Measurements from ENCODE around the gene MLKL. TPM values are rescaled to one million over a fixed set of nuclear protein-coding genes. Genes with fewer than 3 reads are reported as not detected.

The MLKL gene
- 10 to 100 TPM; 30.3 TPM for total RNA-seq

DNA sequence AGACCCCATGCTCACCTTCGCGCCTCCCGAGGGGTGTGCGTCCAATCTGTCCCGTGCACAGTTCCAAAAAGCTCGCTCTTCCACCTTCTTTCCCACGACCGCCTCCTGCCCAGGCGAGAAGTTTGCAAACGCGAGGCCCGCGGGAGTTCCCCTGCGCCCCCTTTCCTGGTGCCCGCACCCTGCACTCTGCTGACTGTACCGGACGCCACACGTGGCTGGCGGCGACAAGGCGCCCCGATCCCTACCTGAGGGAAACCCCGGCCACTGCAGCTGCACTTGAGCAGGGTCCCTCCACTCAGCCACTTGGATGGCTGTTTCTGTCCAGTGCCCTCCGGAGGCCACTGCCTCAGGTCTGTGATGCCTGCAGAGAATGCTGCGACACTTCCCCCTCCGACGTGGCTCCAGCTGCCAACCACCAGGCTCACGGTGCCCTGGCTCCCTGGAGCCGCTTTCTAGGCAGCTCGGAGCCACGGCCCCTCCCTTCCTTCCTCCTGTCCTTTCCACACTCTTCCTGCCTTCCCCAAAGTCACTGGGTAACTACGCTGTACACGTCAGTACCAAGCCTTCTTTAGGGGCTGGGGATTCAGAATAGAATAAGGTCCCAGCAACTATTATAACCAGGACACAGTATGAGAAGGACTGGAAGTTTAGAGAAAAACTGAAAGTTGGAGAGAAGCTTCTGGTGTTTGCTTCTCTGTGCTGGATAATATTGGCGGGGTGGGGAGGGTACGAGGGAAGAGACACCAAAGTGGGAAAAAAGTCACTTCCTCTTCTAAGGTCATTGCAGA, at the start of gene MLKL:
MLKL (minus strand) TSS at position 425 of the 788 bp plus-strand sequence. CDS start 5,105 bp downstream, outside the sequence.
- H3K27ac Mint-ChIP-seq = peak within 1 kb of the TSS; percentile 100
- POLR2A ChIA-PET = interaction anchor here (0.6 to 2.2 kb wide), 5 partner anchors 9 to 54 kb away, joined by 3 to 19 read pairs (median 7); partner anchors contain the start of gene RFWD3
- no peaks in the 10 kb centered on the region for H3K9me3 Mint-ChIP-seq (ENCODE audit: low read depth)
- H3K4me3 Mint-ChIP-seq = peak within 1 kb of the TSS; percentile 96
- ATAC-seq = peak; percentile 68
- CTCF ChIA-PET = interaction anchor here (0.6 to 5.3 kb wide), 12 partner anchors 9 to 202 kb away, joined by 3 to 27 read pairs (median 5); partner anchors contain the start of genes FA2H and RFWD3
- peaks cover 24% of the 10 kb centered on the region for H3K36me3 Mint-ChIP-seq (ENCODE audit: low read depth)
- peaks cover 55% of the 10 kb centered on the region for H3K4me1 Mint-ChIP-seq
- no peaks in the 10 kb centered on the region for H3K27me3 Mint-ChIP-seq
- DNase-seq = peak; percentile 80
- intact Hi-C loops (cut with DNase I, micrococcal nuclease) = loop anchor here (1.0 to 10.0 kb wide), 9 partner anchors 34 to 448 kb away; partner anchors contain the start of genes RFWD3 (in 2 of the 2), FA2H (in 1 of the 2), LDHD (in 1 of the 2) and PSMD7 (in 1 of the 2)

GRCh38 chr16:74749291-74750055, 48.8 kb upstream of the MLKL start:
- DNase-seq = no peak
- Mint-ChIP-seq H3K9me3 (ENCODE audit: low read depth) (no peaks in the 10 kb centered on the region), H3K27ac (no peak overlapping the region), H3K4me3 (no peak overlapping the region), H3K4me1 (no peaks in the 10 kb centered on the region), H3K27me3 (no peaks in the 10 kb centered on the region), H3K36me3 (ENCODE audit: low read depth) (no peaks in the 10 kb centered on the region)
- no peak for ATAC-seq
- ChIA-PET CTCF (no interaction called here), POLR2A (no interaction called here)
- intact Hi-C loops (cut with DNase I, micrococcal nuclease) = no loop called here

DNA sequence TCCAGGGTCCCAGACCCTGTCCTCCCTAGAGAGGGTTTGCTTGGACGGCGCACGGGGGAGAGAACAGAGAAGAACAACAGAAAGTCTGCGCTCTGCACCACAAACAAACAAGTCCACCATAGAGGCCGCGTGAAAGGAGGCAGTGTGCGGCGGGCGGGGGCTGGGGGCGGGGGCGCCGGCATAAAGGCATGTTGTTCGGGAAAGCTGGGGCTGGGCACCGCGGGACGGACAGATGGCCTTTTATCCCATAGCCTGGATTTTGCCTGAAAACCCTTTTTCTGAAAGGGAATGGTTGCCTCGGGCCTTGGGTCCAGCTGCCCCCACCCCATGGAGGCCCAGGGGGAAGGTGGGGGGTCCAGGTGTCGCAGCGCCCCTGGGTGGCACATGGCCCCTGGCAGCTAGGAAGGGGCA, 48.0 kb upstream of the MLKL start:
- H3K27me3 Mint-ChIP-seq = no peaks in the 10 kb centered on the region
- no peak overlapping the region for H3K27ac Mint-ChIP-seq
- no peak for DNase-seq
- no peaks in the 10 kb centered on the region for H3K4me1 Mint-ChIP-seq
- intact Hi-C loops (cut with DNase I, micrococcal nuclease) = no loop called here
- no peaks in the 10 kb centered on the region for H3K36me3 Mint-ChIP-seq (ENCODE audit: low read depth)
- POLR2A ChIA-PET = no interaction called here
- H3K4me3 Mint-ChIP-seq = no peak overlapping the region
- no peaks in the 10 kb centered on the region for H3K9me3 Mint-ChIP-seq (ENCODE audit: low read depth)
- CTCF ChIA-PET = no interaction called here
- ATAC-seq = no peak

DNA sequence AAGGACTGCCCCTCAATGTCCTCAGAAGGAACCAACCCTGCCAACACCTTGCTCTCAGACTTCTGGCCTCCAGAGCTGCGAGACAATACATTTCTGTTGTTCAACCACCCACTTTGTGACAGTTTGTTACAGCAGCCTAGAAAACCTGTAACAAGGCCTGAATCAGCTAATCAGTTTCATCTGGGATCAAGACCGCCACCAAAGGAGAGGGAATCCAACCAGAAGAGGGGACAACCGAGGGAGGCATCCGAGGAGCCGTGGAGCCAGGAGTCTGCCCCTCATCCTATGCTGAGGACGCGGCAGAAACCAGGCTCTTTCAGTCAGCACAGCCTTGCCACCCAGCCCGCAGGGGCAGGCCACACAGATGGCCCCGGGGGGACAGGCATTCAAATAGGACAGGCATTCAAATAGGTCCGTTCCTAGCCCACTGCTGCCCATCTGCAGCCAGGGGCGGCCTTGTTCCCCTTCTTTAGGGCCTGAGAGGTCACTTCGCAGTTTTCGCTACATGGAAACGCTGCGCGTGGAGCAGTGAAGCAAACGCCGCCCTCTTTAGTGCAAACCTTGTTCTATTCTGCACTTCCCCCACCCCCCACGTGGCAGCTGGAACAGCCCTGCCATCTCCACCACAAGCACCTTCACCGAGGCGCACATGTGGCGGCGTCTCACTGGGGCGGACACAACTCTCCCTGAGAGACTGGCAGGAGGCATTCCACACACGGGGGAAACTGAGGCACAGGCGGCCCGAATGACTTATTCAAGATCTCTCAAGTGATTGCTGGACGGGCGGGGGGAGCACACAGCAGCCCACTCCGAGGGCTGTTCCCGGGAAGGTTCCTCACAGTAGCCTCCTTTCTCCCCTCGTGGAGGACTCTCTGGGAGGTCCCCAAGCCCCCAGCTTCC, 47.3 kb upstream of the MLKL start:
- ATAC-seq (no peak), DNase-seq (no peak)
- H3K36me3 Mint-ChIP-seq (ENCODE audit: low read depth) = no peaks in the 10 kb centered on the region
- H3K4me3 Mint-ChIP-seq = no peak overlapping the region
- H3K27me3 Mint-ChIP-seq = no peaks in the 10 kb centered on the region
- no peak overlapping the region for H3K27ac Mint-ChIP-seq
- no peaks in the 10 kb centered on the region for H3K9me3 Mint-ChIP-seq (ENCODE audit: low read depth)
- POLR2A ChIA-PET = no interaction called here
- intact Hi-C loops (cut with DNase I, micrococcal nuclease) = no loop called here
- CTCF ChIA-PET = no interaction called here
- no peaks in the 10 kb centered on the region for H3K4me1 Mint-ChIP-seq

GRCh38 chr16:74745926-74746325, 45.3 kb upstream of the MLKL start:
- POLR2A ChIA-PET = no interaction called here
- Mint-ChIP-seq H3K36me3 (ENCODE audit: low read depth) (no peaks in the 10 kb centered on the region), H3K4me1 (no peaks in the 10 kb centered on the region), H3K4me3 (no peak overlapping the region), H3K9me3 (ENCODE audit: low read depth) (no peaks in the 10 kb centered on the region), H3K27ac (no peak overlapping the region), H3K27me3 (no peaks in the 10 kb centered on the region)
- DNase-seq = no peak
- ATAC-seq = no peak
- intact Hi-C loops (cut with DNase I, micrococcal nuclease) = no loop called here
- CTCF ChIA-PET = no interaction called here

GRCh38 chr16:74745109-74745615, 44.5 kb upstream of the MLKL start:
- no peaks in the 10 kb centered on the region for H3K4me1 Mint-ChIP-seq
- H3K36me3 Mint-ChIP-seq (ENCODE audit: low read depth) = no peaks in the 10 kb centered on the region
- H3K4me3 Mint-ChIP-seq = no peak overlapping the region
- H3K27ac Mint-ChIP-seq = no peak overlapping the region
- CTCF ChIA-PET = no interaction called here
- intact Hi-C loops (cut with DNase I, micrococcal nuclease) = no loop called here
- DNase-seq (no peak), ATAC-seq (no peak)
- no peaks in the 10 kb centered on the region for H3K27me3 Mint-ChIP-seq
- POLR2A ChIA-PET = no interaction called here
- no peaks in the 10 kb centered on the region for H3K9me3 Mint-ChIP-seq (ENCODE audit: low read depth)

DNA sequence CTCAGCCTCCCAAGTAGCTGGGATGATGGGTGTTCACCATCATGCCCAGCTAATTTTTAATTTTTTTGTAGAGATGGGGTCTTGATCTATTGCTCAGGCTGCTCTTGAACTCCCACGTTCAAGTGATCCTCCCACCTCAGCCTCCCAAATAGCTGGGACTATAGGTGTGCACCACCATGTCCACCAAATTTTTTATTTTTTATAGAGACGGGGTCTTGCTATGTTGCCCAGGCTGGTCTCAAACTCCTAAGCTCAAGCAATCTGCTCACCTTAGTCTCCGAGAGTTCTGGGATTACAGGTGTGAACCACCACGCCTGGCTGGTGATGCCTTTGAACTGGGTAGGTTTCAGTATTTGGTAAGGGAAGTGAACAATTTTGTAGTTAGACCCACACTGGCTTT, 43.9 kb upstream of the MLKL start:
- ChIA-PET POLR2A (no interaction called here), CTCF (no interaction called here)
- no peaks in the 10 kb centered on the region for H3K4me1 Mint-ChIP-seq
- no peaks in the 10 kb centered on the region for H3K9me3 Mint-ChIP-seq (ENCODE audit: low read depth)
- no peak overlapping the region for H3K27ac Mint-ChIP-seq
- DNase-seq = no peak
- no peak for ATAC-seq
- intact Hi-C loops (cut with DNase I, micrococcal nuclease) = no loop called here
- H3K4me3 Mint-ChIP-seq = no peak overlapping the region
- no peaks in the 10 kb centered on the region for H3K36me3 Mint-ChIP-seq (ENCODE audit: low read depth)
- peaks cover 2% of the 10 kb centered on the region for H3K27me3 Mint-ChIP-seq

- DNase-seq (no peak), ATAC-seq (no peak)
- H3K27me3 Mint-ChIP-seq = peaks cover 2% of the 10 kb centered on the region
- H3K27ac Mint-ChIP-seq = no peak overlapping the region
- no peaks in the 10 kb centered on the region for H3K4me1 Mint-ChIP-seq
- intact Hi-C loops (cut with DNase I, micrococcal nuclease) = no loop called here
- no peak overlapping the region for H3K4me3 Mint-ChIP-seq
- no peaks in the 10 kb centered on the region for H3K9me3 Mint-ChIP-seq (ENCODE audit: low read depth)
- H3K36me3 Mint-ChIP-seq (ENCODE audit: low read depth) = no peaks in the 10 kb centered on the region
- ChIA-PET CTCF (no interaction called here), POLR2A (no interaction called here)
Observed at GRCh38 chr16:74743668-74744299, 43.1 kb upstream of the MLKL start.

GRCh38 chr16:74743045-74743667, 42.5 kb upstream of the MLKL start:
- no peaks in the 10 kb centered on the region for H3K9me3 Mint-ChIP-seq (ENCODE audit: low read depth)
- no peak overlapping the region for H3K4me3 Mint-ChIP-seq
- H3K27ac Mint-ChIP-seq = no peak overlapping the region
- ATAC-seq (no peak), DNase-seq (no peak)
- peaks cover 2% of the 10 kb centered on the region for H3K27me3 Mint-ChIP-seq
- ChIA-PET POLR2A (no interaction called here), CTCF (no interaction called here)
- H3K4me1 Mint-ChIP-seq = no peaks in the 10 kb centered on the region
- H3K36me3 Mint-ChIP-seq (ENCODE audit: low read depth) = no peaks in the 10 kb centered on the region
- intact Hi-C loops (cut with DNase I, micrococcal nuclease) = no loop called here

DNA sequence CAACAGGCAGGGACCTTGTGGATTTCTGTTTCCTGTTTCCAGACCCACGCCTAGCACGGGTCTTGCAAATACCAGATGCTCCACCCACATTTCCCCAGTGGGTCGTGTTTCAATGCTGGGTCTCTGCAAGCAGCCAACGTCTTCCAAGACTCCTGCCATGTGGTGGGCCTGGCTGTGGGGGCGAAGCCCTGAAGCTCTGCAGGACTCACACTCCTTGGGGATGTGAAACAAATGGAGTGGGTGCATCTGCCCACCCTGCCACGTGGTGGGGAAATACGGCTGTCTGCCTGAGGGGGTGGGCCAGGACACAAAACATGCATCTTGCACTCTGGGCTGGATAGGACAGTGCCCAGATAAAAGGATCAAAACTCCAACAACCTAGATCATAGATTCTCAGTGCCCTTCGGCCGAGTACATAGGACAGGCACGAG, 41.4 kb upstream of the MLKL start:
- H3K36me3 Mint-ChIP-seq (ENCODE audit: low read depth) = no peaks in the 10 kb centered on the region
- peaks cover 2% of the 10 kb centered on the region for H3K27me3 Mint-ChIP-seq
- ChIA-PET POLR2A (no interaction called here), CTCF (no interaction called here)
- ATAC-seq (no peak), DNase-seq (no peak)
- H3K4me3 Mint-ChIP-seq = no peak overlapping the region
- intact Hi-C loops (cut with DNase I, micrococcal nuclease) = no loop called here
- H3K27ac Mint-ChIP-seq = no peak overlapping the region
- no peaks in the 10 kb centered on the region for H3K4me1 Mint-ChIP-seq
- H3K9me3 Mint-ChIP-seq (ENCODE audit: low read depth) = no peaks in the 10 kb centered on the region

Data from activated CD4-positive, alpha-beta T cell treated with anti-CD3 and anti-CD28 coated beads for 36 hours (primary cell).